Upper lobe of left lung (tissue), 4 donors: ENCODE measurements around the gene CD58.

Source experiments
- EP300 ChIP-seq, 4 donors: sonication (generic); formaldehyde crosslinking; IDR thresholded peaks; one replicate each; pipeline ENCODE4 v1.5.1; 2017; ENCODE audit warnings: antibody characterized with exemption in 4 of 4, control low read depth in 2 of 4
- POLR2AphosphoS5 ChIP-seq, 2 donors: sonication (generic); formaldehyde crosslinking; IDR thresholded peaks; one replicate each; pipeline ENCODE4 v1.5.1; 2017; ENCODE audit warnings: antibody characterized with exemption in 2 of 2
- TF ChIP-seq, protein P1 (sequence below), 6 experiments: fragments of 450-650 bp in 4 of 6; fragments of 200-600 bp in 2 of 6; sonication (generic) in 2 of 6; IDR thresholded peaks; one replicate each; pipeline ENCODE4 v1.5.1; 2016 to 2019; ENCODE audit warnings: antibody characterized with exemption in 6 of 6

DNA sequence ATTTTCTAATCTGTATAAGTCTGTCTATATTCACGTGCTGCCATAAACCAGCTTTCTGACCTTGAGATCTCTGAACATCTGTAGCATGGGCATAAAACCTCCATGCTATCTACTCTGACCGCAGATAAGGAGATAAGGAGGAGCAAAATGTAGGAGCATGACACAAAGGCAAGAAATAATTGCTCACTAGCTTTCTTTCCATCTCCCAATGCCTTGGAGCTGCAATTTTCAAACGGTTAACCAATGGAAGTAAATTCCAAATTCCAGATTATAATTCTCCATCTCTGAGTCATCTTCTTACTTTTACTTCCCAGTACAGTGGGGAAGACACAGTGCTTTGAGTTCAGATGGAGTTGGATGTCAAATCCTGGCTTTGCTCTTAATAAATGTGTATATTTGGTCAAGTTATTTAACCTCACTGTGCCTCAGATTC, 41.6 kb downstream of the CD58 start:
- TF ChIP-seq, protein P1, sequence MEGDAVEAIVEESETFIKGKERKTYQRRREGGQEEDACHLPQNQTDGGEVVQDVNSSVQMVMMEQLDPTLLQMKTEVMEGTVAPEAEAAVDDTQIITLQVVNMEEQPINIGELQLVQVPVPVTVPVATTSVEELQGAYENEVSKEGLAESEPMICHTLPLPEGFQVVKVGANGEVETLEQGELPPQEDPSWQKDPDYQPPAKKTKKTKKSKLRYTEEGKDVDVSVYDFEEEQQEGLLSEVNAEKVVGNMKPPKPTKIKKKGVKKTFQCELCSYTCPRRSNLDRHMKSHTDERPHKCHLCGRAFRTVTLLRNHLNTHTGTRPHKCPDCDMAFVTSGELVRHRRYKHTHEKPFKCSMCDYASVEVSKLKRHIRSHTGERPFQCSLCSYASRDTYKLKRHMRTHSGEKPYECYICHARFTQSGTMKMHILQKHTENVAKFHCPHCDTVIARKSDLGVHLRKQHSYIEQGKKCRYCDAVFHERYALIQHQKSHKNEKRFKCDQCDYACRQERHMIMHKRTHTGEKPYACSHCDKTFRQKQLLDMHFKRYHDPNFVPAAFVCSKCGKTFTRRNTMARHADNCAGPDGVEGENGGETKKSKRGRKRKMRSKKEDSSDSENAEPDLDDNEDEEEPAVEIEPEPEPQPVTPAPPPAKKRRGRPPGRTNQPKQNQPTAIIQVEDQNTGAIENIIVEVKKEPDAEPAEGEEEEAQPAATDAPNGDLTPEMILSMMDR (IDR thresholded peaks at IDR 0.05) = no peak
- TF ChIP-seq POLR2AphosphoS5 (IDR thresholded peaks at IDR 0.05) = no peak
- no peak for TF ChIP-seq EP300 (IDR thresholded peaks at IDR 0.05)
